ACC112 (cell line): ENCODE results near the gene PRR19.

ENCODE experiments used
- H2AFZ ChIP-seq: fragments of 200-600 bp; sonication (generic); one replicate; pipeline ENCODE4 v1.6.0; 2017; ENCODE audit warnings: antibody characterized with exemption, low read length; ENCODE audit not compliant: unreplicated experiment
- H3K27ac ChIP-seq: fragments of 200-600 bp; sonication (generic); 2 replicates; pipeline ENCODE4 v1.5.1; 2014; ENCODE audit warnings: low read depth, mild to moderate bottlenecking, antibody characterized with exemption, low read length, moderate library complexity
- H3K27me3 ChIP-seq: fragments of 200-600 bp; sonication (generic); 2 replicates; pipeline ENCODE4 v1.6.1; 2014; ENCODE audit warnings: mild to moderate bottlenecking, antibody characterized with exemption, low read length, moderate library complexity, mixed read lengths; ENCODE audit not compliant: insufficient read depth
- H3K36me3 ChIP-seq: fragments of 200-600 bp; sonication (generic); 2 replicates; pipeline ENCODE4 v1.6.1; 2016; ENCODE audit warnings: mild to moderate bottlenecking, antibody characterized with exemption, low read length, moderate library complexity, mixed read lengths; ENCODE audit not compliant: insufficient read depth
- H3K4me1 ChIP-seq: fragments of 200-600 bp; sonication (generic); one replicate; pipeline ENCODE4 v1.6.1; 2016; ENCODE audit warnings: low read length, mixed read lengths; ENCODE audit not compliant: insufficient read depth, unreplicated experiment, control insufficient read depth
- H3K4me3 ChIP-seq: fragments of 200-600 bp; sonication (generic); 2 replicates; pipeline ENCODE4 v1.5.1; 2014; ENCODE audit warnings: mild to moderate bottlenecking, low read depth, low read length
- H3K79me2 ChIP-seq: fragments of 200-600 bp; sonication (generic); one replicate; pipeline ENCODE4 v1.6.0; 2016; ENCODE audit warnings: low read length; ENCODE audit not compliant: control insufficient read depth, unreplicated experiment, insufficient read depth

Gene PRR19

GRCh38 chr19:42279155-42279901 is 22.6 kb upstream of the PRR19 start:
- H3K4me3 ChIP-seq = peak overlapping the region; percentile 93
- H3K4me1 ChIP-seq = peaks cover 28% of the 10 kb centered on the region
- no peaks in the 10 kb centered on the region for H3K36me3 ChIP-seq
- no peaks in the 10 kb centered on the region for H3K27me3 ChIP-seq
- H3K79me2 ChIP-seq = peaks cover 19% of the 10 kb centered on the region
- peak overlapping the region; percentile 37; the same call in 1 of the 2 replicates for H3K27ac ChIP-seq
- no peak overlapping the region for H2AFZ ChIP-seq

GRCh38 chr19:42279902-42280814 is 21.8 kb upstream of the PRR19 start:
- peaks cover 20% of the 10 kb centered on the region for H3K79me2 ChIP-seq
- H2AFZ ChIP-seq = no peak overlapping the region

GRCh38 chr19:42280815-42281145 is 21.2 kb upstream of the PRR19 start:
- Histone ChIP-seq H3K4me1 (peaks cover 39% of the 10 kb centered on the region), H3K27ac (peak overlapping the region; percentile 61), H3K4me3 (peak overlapping the region; percentile 93), H3K79me2 (peaks cover 18% of the 10 kb centered on the region), H3K27me3 (no peaks in the 10 kb centered on the region), H2AFZ (no peak overlapping the region), H3K36me3 (no peaks in the 10 kb centered on the region)

More at GRCh38 chr19:42279902-42280814, 21.8 kb upstream of the PRR19 start:
- Histone ChIP-seq H3K36me3 (no peaks in the 10 kb centered on the region), H3K4me1 (peaks cover 32% of the 10 kb centered on the region), H3K27me3 (no peaks in the 10 kb centered on the region), H3K4me3 (peak overlapping the region; percentile 93), H3K27ac (peak overlapping the region; percentile 61)

- Histone ChIP-seq H3K27me3 (no peaks in the 10 kb centered on the region), H2AFZ (no peak overlapping the region), H3K27ac (peak overlapping the region; percentile 74), H3K36me3 (no peaks in the 10 kb centered on the region), H3K79me2 (peaks cover 16% of the 10 kb centered on the region), H3K4me1 (peaks cover 44% of the 10 kb centered on the region), H3K4me3 (peak overlapping the region; percentile 93)
These were observed 20.6 kb upstream of the PRR19 start for GRCh38 chr19:42281146-42281826.

- Histone ChIP-seq H3K4me1 (peaks cover 45% of the 10 kb centered on the region), H3K27ac (peak overlapping the region; percentile 74), H3K4me3 (peak overlapping the region; percentile 93), H3K36me3 (0 out of 2 replicates have a peak, but pooled peaks cover 2% of the 10 kb centered on the region), H2AFZ (no peak overlapping the region), H3K27me3 (no peaks in the 10 kb centered on the region), H3K79me2 (peaks cover 17% of the 10 kb centered on the region)
These were observed 19.8 kb upstream of the PRR19 start for GRCh38 chr19:42281827-42282762.

- Histone ChIP-seq H3K4me1 (peaks cover 45% of the 10 kb centered on the region), H3K27ac (peak overlapping the region; percentile 74), H3K36me3 (0 out of 2 replicates have a peak, but pooled peaks cover 5% of the 10 kb centered on the region), H2AFZ (no peak overlapping the region), H3K79me2 (peaks cover 17% of the 10 kb centered on the region), H3K27me3 (no peaks in the 10 kb centered on the region), H3K4me3 (peak overlapping the region; percentile 93; the same call in 1 of the 2 replicates)
These were observed 19.1 kb upstream of the PRR19 start for GRCh38 chr19:42282819-42283187.

- H3K36me3 ChIP-seq = 0 out of 2 replicates have a peak, but pooled peaks cover 5% of the 10 kb centered on the region
- H3K4me3 ChIP-seq = peak overlapping the region; percentile 73
- H2AFZ ChIP-seq = no peak overlapping the region
- H3K27ac ChIP-seq = peak overlapping the region; percentile 74
- peaks cover 15% of the 10 kb centered on the region for H3K79me2 ChIP-seq
- no peaks in the 10 kb centered on the region for H3K27me3 ChIP-seq
- H3K4me1 ChIP-seq = peaks cover 45% of the 10 kb centered on the region
These were observed 18.5 kb upstream of the PRR19 start for GRCh38 chr19:42283188-42284065.

GRCh38 chr19:42284066-42284501 is 17.8 kb upstream of the PRR19 start:
- no peak overlapping the region for H2AFZ ChIP-seq
- H3K27me3 ChIP-seq = no peaks in the 10 kb centered on the region
- peak overlapping the region; percentile 51; the same call in 1 of the 2 replicates for H3K27ac ChIP-seq
- H3K79me2 ChIP-seq = peaks cover 13% of the 10 kb centered on the region
- peaks cover 45% of the 10 kb centered on the region for H3K4me1 ChIP-seq
- peak overlapping the region; percentile 57; the same call in 1 of the 2 replicates for H3K4me3 ChIP-seq
- 0 out of 2 replicates have a peak, but pooled peaks cover 5% of the 10 kb centered on the region for H3K36me3 ChIP-seq
